ENCODE measurements around the gene OR7C2.

OR7C2 gene

DNA sequence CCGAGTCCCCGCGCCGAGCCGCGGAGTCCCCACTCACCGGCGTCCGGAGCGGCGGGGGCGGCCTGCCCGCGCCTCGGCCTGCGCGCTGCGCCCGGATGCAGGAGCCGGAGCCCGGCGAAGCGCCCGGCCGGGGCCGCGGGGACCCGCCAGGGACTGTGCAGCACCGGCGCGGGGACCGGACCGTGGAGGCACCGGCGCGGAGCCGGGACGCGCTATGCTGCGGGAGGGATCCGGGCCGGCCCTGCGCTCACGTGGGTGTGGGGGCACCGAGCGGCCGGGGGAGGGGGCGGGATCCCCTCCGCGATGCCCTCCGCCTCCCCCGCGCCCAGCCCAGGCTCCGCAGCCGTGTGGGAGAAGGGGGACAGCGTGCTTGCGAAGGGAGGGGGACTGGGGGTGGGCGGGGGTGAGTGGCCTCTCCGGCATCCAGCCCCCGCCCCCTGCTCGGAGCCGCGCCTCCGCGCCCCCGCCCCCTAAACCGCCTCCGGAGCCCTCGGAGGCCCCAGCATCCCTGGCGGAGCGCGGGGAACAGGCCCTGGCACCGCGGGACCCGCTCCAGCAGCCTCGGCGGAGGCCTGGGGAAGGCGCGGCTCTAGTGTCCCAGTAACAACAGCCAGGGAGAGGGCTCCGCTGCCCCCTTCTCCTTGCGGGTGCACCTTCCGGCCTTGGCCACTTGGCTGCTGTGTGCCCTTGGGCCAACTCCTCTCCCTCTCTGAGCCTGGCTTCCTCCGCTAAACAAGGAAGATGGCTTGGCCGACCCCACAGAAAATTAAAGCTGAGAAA, 38.4 kb downstream of the OR7C2 start, which contains the start of gene SLC1A6:
Gene SLC1A6, minus strand, starts transcription at position 389 of the 780 bp plus-strand sequence. CDS start 6,954 bp downstream, outside the sequence.
- no peak for DNase-seq

- DNase-seq = no peak
Measured at GRCh38 chr19:14985133-14985532, 43.8 kb downstream of the OR7C2 start.

Data from NCI-H226 (cell line).